Activated T-cell treated with anti-CD3 and anti-CD28 coated beads, Interleukin-2, amount 50 U/mL, for 24 hours (primary cell): ENCODE results near the gene ZFAND2A.

Source experiments
- DNase-seq: peaks from one replicate; pipeline ENCODE4 v3.0.0-alpha.2; 2020
- H3K27ac Mint-ChIP-seq: 2 replicates; pipeline ENCODE4 v1.8.0; 2020; ENCODE audit warnings: mild to moderate bottlenecking, mixed read lengths
- H3K27me3 Mint-ChIP-seq: 2 replicates; pipeline ENCODE4 v1.8.0; 2020; ENCODE audit warnings: mixed read lengths
- H3K36me3 Mint-ChIP-seq: 2 replicates; pipeline ENCODE4 v1.8.0; 2020; ENCODE audit warnings: low read depth, mixed read lengths
- H3K4me1 Mint-ChIP-seq: 2 replicates; pipeline ENCODE4 v1.8.0; 2020; ENCODE audit warnings: low read depth, mixed read lengths
- H3K4me3 Mint-ChIP-seq: 2 replicates; pipeline ENCODE4 v1.8.0; 2020; ENCODE audit warnings: mild to moderate bottlenecking, moderate library complexity, mixed read lengths
- H3K9me3 Mint-ChIP-seq: 2 replicates; pipeline ENCODE4 v1.8.0; 2020; ENCODE audit warnings: mixed read lengths

The ZFAND2A gene

DNA sequence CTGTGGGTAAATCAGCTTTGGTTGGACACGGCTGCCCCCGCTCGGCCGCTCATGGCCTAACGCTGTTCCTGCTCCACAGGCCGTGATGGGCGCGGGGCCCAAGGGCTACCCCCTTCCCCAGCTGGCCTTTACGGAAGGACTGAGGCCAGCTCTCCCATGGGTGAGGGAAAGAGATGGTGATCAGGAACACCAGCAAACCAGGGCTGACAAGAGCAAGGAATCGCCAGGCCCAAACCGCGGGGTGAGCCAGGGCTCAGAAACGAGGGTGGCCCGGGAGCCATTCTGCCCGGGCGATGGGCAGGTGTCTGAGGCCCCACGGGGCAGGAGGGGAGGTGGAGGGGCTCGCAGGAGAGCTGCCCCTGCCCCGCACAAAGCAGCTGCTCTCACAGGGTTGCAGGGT lies 45.5 kb downstream of the ZFAND2A start:
- DNase-seq: no peak
- no peaks in the 10 kb centered on the region for H3K27me3 Mint-ChIP-seq
- H3K27ac Mint-ChIP-seq: no peak overlapping the region
- peaks cover 16% of the 10 kb centered on the region for H3K4me1 Mint-ChIP-seq
- H3K36me3 Mint-ChIP-seq: peaks cover 19% of the 10 kb centered on the region
- H3K9me3 Mint-ChIP-seq: peaks cover 4% of the 10 kb centered on the region
- H3K4me3 Mint-ChIP-seq: no peak overlapping the region

- no peak overlapping the region for H3K27ac Mint-ChIP-seq
- H3K36me3 Mint-ChIP-seq: peaks cover 19% of the 10 kb centered on the region
- peaks cover 11% of the 10 kb centered on the region for H3K4me1 Mint-ChIP-seq
- no peaks in the 10 kb centered on the region for H3K27me3 Mint-ChIP-seq
- H3K9me3 Mint-ChIP-seq: peaks cover 4% of the 10 kb centered on the region
- DNase-seq: no peak
- H3K4me3 Mint-ChIP-seq: no peak overlapping the region
These were observed 45.9 kb downstream of the ZFAND2A start for GRCh38 chr7:1114088-1114487.

- no peak for DNase-seq
- no peak overlapping the region for H3K27ac Mint-ChIP-seq
- H3K4me1 Mint-ChIP-seq: peaks cover 9% of the 10 kb centered on the region
- H3K27me3 Mint-ChIP-seq: no peaks in the 10 kb centered on the region
- H3K36me3 Mint-ChIP-seq: peaks cover 19% of the 10 kb centered on the region
- no peak overlapping the region for H3K4me3 Mint-ChIP-seq
- peaks cover 4% of the 10 kb centered on the region for H3K9me3 Mint-ChIP-seq
These were observed 46.5 kb downstream of the ZFAND2A start for GRCh38 chr7:1113548-1113885.

DNA sequence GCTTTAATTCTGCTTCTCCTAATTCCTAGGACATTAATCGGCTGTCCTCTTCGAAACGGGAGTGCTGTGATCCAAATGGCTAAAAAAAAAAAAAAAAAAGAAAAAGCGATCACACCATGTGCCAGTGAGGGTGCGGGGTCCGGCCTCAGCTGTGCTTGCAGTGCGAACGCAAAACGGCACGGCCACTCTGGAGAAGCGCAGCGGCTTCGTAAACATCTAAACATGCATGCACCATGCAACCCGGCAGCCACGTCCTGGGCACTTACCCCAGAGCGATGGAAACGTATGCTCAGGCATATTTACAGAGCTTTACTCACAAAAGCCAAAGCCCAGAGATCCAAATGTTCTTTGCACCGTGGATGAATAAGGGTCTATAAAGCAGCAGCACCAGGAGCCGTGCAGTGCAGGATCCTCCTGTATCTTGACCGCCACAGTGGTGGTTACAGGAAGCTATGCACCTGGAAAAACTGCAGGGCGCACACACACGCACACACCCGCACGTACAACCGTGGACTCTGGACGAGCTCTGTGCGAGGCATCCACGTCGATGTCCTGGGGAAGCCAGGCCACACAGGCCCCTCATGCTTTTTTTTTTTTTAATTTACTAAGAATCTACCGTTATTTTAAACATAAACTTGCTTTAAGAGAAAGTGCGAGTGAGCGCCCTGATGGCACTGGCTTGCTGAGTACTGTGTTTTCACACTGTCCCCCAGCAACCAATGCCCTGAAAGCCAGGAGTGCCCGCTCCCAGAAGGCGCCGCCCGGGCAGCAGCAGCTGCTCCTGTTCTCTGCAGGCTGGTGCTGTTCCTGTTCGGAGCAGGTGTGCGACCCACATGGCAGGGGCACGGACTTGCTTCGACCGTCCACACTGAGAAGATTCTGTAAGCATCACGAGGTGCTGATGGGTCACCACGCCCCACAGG lies 47.1 kb downstream of the ZFAND2A start:
- peaks cover 4% of the 10 kb centered on the region for H3K9me3 Mint-ChIP-seq
- peaks cover 5% of the 10 kb centered on the region for H3K4me1 Mint-ChIP-seq
- H3K4me3 Mint-ChIP-seq: no peak overlapping the region
- no peak for DNase-seq
- H3K36me3 Mint-ChIP-seq: peaks cover 18% of the 10 kb centered on the region
- H3K27me3 Mint-ChIP-seq: no peaks in the 10 kb centered on the region
- no peak overlapping the region for H3K27ac Mint-ChIP-seq

GRCh38 chr7:1112109-1112508 lies 47.9 kb downstream of the ZFAND2A start:
- no peak for DNase-seq
- Mint-ChIP-seq H3K4me3 (no peak overlapping the region), H3K4me1 (peaks cover 1% of the 10 kb centered on the region), H3K36me3 (peaks cover 13% of the 10 kb centered on the region), H3K27ac (no peak overlapping the region), H3K27me3 (no peaks in the 10 kb centered on the region), H3K9me3 (no peaks in the 10 kb centered on the region)

DNA sequence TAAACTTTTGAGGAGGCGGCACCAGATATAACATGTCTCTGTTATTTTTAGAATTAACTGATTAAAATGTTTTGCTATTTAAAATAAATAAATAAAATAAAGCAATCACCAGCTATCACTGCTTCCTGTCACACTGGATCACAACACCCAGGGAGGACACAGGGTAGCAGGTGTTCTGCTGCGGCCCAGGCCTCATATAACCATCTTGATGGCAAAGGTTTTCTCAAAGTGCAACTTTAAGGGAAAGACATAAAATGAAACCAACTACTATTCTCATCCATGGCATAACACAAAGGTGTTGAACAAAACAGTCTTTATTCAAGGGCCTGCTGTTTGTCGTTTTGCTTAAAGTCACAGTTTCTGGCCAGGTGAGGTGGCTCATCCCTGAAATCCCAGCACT lies 48.8 kb downstream of the ZFAND2A start:
- no peaks in the 10 kb centered on the region for H3K9me3 Mint-ChIP-seq
- H3K27me3 Mint-ChIP-seq: no peaks in the 10 kb centered on the region
- H3K4me3 Mint-ChIP-seq: no peak overlapping the region
- H3K4me1 Mint-ChIP-seq: peaks cover 1% of the 10 kb centered on the region
- peaks cover 13% of the 10 kb centered on the region for H3K36me3 Mint-ChIP-seq
- no peak overlapping the region for H3K27ac Mint-ChIP-seq
- DNase-seq: no peak

- Mint-ChIP-seq H3K36me3 (peaks cover 13% of the 10 kb centered on the region), H3K9me3 (no peaks in the 10 kb centered on the region), H3K27ac (no peak overlapping the region), H3K27me3 (no peaks in the 10 kb centered on the region), H3K4me1 (peaks cover 3% of the 10 kb centered on the region), H3K4me3 (no peak overlapping the region)
- no peak for DNase-seq
These were observed 49.6 kb downstream of the ZFAND2A start for GRCh38 chr7:1110358-1110757.

DNA sequence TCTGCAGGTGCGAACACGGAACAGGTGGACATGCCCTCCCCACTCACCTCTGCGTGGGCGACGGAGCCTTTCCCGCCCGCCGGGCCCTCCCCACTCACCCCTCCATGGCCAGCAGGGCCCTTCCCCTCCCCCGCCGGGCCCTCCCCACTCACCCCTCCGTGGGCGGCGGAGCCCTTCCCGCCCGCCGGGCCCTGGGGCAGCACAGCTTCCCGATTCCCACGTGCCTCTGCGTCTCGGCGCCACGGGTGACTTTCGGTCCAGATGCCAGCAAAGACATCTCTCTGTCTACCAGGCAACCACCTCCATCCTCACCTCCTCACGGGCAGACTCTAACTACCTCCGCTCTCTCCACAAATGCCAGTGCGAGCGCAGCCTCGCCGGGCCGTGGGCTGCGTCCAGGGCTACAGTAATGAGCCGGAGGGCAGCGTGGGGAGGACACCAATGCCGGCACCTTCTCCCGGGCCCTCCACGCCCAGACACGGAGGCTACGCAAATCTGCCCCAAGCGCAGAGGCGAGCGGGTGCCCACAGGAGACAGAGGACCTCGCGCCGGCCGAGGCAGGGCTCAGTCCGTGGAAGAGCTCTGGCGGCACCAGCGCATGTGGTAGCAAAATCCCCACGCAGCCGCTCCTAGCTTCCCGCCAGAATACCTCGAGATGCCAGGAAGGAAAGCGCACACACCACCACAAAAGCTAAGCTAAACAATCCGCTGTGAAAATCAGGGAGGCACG lies 50.2 kb downstream of the ZFAND2A start:
- no peak for DNase-seq
- H3K36me3 Mint-ChIP-seq: peaks cover 13% of the 10 kb centered on the region
- no peaks in the 10 kb centered on the region for H3K27me3 Mint-ChIP-seq
- H3K4me3 Mint-ChIP-seq: no peak overlapping the region
- no peak overlapping the region for H3K27ac Mint-ChIP-seq
- peaks cover 8% of the 10 kb centered on the region for H3K4me1 Mint-ChIP-seq
- no peaks in the 10 kb centered on the region for H3K9me3 Mint-ChIP-seq

- peaks cover 21% of the 10 kb centered on the region for H3K4me1 Mint-ChIP-seq
- no peaks in the 10 kb centered on the region for H3K27me3 Mint-ChIP-seq
These were observed 51.6 kb downstream of the ZFAND2A start for GRCh38 chr7:1108264-1108920.

GRCh38 chr7:1106793-1107421 lies 53.1 kb downstream of the ZFAND2A start:
- peaks cover 7% of the 10 kb centered on the region for H3K36me3 Mint-ChIP-seq
- H3K9me3 Mint-ChIP-seq: no peaks in the 10 kb centered on the region
- no peaks in the 10 kb centered on the region for H3K27me3 Mint-ChIP-seq
- H3K4me3 Mint-ChIP-seq: no peak overlapping the region
- H3K27ac Mint-ChIP-seq: no peak overlapping the region
- no peak for DNase-seq
- peaks cover 34% of the 10 kb centered on the region for H3K4me1 Mint-ChIP-seq

More at GRCh38 chr7:1108264-1108920, 51.6 kb downstream of the ZFAND2A start:
- Mint-ChIP-seq H3K9me3 (no peaks in the 10 kb centered on the region), H3K36me3 (peaks cover 11% of the 10 kb centered on the region), H3K4me3 (no peak overlapping the region), H3K27ac (no peak overlapping the region)
- no peak for DNase-seq

DNA sequence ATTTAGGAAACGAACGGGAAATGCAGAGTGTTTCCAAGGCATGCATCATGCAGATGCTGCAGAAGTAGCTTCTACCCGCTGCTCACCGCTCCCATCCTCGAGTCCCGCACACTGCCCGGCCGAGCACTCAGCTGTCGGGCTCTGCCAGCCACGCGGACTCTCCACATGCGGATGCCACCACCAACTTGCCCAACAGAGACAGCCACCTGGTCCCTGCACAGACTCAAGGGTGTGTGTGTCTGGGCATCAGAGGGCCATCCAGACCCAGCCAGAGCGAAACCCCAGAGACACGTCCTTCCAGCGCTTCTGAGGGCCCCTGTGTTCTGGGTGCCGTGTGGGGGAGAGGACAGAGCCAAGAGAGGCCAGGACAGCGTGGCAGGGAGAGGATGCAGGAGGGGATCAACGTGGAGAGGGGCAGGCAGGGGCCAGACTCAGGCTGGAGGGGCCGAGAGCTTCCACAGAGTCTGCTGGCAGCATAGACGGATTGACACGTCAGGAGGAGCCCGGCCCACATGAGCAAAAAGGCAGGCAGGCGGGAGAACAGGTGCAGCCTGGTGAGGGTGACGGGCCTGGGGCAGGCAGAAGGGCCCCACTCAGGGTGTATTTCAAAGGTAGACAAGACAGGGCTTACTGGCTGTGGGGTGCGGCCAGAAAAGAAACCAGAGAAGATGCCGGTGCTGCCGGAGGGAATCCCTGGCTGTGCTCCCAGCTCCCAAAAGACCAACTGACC lies 53.8 kb downstream of the ZFAND2A start:
- Mint-ChIP-seq H3K4me1 (peaks cover 35% of the 10 kb centered on the region), H3K27ac (no peak overlapping the region), H3K36me3 (peaks cover 4% of the 10 kb centered on the region), H3K4me3 (no peak overlapping the region), H3K9me3 (no peaks in the 10 kb centered on the region), H3K27me3 (no peaks in the 10 kb centered on the region)
- DNase-seq: no peak

GRCh38 chr7:1105189-1105588 lies 54.8 kb downstream of the ZFAND2A start:
- Mint-ChIP-seq H3K4me3 (no peak overlapping the region), H3K9me3 (no peaks in the 10 kb centered on the region), H3K36me3 (peaks cover 4% of the 10 kb centered on the region), H3K4me1 (peaks cover 35% of the 10 kb centered on the region), H3K27me3 (no peaks in the 10 kb centered on the region), H3K27ac (no peak overlapping the region)
- DNase-seq: no peak

GRCh38 chr7:1104516-1105179 lies 55.3 kb downstream of the ZFAND2A start:
- H3K4me3 Mint-ChIP-seq: no peak overlapping the region

More at GRCh38 chr7:1104516-1105179, 55.3 kb downstream of the ZFAND2A start:
- Mint-ChIP-seq H3K27me3 (no peaks in the 10 kb centered on the region), H3K36me3 (peaks cover 5% of the 10 kb centered on the region), H3K27ac (no peak overlapping the region), H3K9me3 (no peaks in the 10 kb centered on the region), H3K4me1 (peaks cover 35% of the 10 kb centered on the region)
- DNase-seq: no peak
